Gastrocnemius medialis (tissue), 4 donors: ENCODE measurements around the gene PTPN21. TPM values are rescaled to one million over a fixed set of nuclear protein-coding genes. Genes with fewer than 3 reads are reported as not detected.

ENCODE experiments used
- ATAC-seq, 2 donors: fragments of 150-250 bp; one replicate each; pipeline ENCODE4 v1.9.1; 2016
- DNase-seq, 2 donors: peaks; one replicate each; pipeline ENCODE4 v3.0.0-alpha.2; 2019
- H3K27ac ChIP-seq, 4 donors: fragments of 200-600 bp; sonication (generic); 1 replicate in 1 of 4; 2 replicates in 3 of 4; pipeline ENCODE4 v1.5.1; 2016 to 2018; ENCODE audit warnings: mild to moderate bottlenecking in 2 of 4, moderate library complexity in 1 of 4
- H3K27me3 ChIP-seq, 3 donors: fragments of 200-600 bp; sonication (generic) in 2 of 3; 1 replicate in 1 of 3; 2 replicates in 2 of 3; pipeline versions ENCODE4 v1.5.1 to v1.6.0; 2016 to 2019; ENCODE audit warnings: mild to moderate bottlenecking in 1 of 3, moderate library complexity in 1 of 3
- H3K36me3 ChIP-seq, 2 donors: fragments of 200-600 bp; sonication (generic) in 1 of 2; one replicate each; pipeline ENCODE4 v1.5.1; 2017 to 2018
- H3K4me1 ChIP-seq, 2 donors: fragments of 200-600 bp; sonication (generic) in 1 of 2; one replicate each; pipeline ENCODE4 v1.5.1; 2016 to 2017; ENCODE audit warnings: mild to moderate bottlenecking in 2 of 2
- H3K4me3 ChIP-seq, 4 donors: fragments of 200-600 bp; sonication (generic) in 3 of 4; 1 replicate in 1 of 4; 2 replicates in 3 of 4; pipeline ENCODE4 v1.5.1; 2016 to 2019; ENCODE audit warnings: mild to moderate bottlenecking in 2 of 4
- H3K9me3 ChIP-seq, 3 donors: fragments of 200-600 bp; sonication (generic) in 2 of 3; 1 replicate in 1 of 3; 2 replicates in 2 of 3; pipeline ENCODE4 v1.5.1; 2016 to 2019
- CTCF ChIP-seq, 5 experiments: fragments of 450-650 bp in 3 of 5; fragments of 200-600 bp in 2 of 5; sonication (generic) in 2 of 5; IDR thresholded peaks in 4 of 5; conservative IDR thresholded peaks in 1 of 5; 1 replicate in 4 of 5; 2 replicates in 1 of 5; pipeline ENCODE4 v1.5.1; 2016 to 2019; ENCODE audit warnings: antibody characterized with exemption in 5 of 5, mild to moderate bottlenecking in 3 of 5, moderate library complexity in 3 of 5
- POLR2A ChIP-seq, 2 donors: fragments of 450-650 bp; IDR thresholded peaks; one replicate each; pipeline ENCODE4 v1.6.1; 2017; ENCODE audit warnings: antibody characterized with exemption in 2 of 2, mild to moderate bottlenecking in 2 of 2, moderate library complexity in 2 of 2
- in situ Hi-C, 4 donors: fragments of 200-750 bp; cut with MboI; loops; one replicate each; pipeline versions ENCODE4 v1.15.0 to v1.8.0; 2017; ENCODE audit warnings: low sequenced_read_pairs in 4 of 4
- intact Hi-C: fragments of 100-400 bp; cut with DNase I; formaldehyde crosslinking; loops from one replicate; pipeline ENCODE4 v1.15.1; 2023; ENCODE audit warnings: low total_unique reads
- total RNA-seq, 4 donors: library from RNA; depleted of rRNA; stranded (reverse); fragments of >200 nt; gene quantifications; one replicate each; pipeline versions ENCODE4 v1.1.0 to v1.2.3, GENCODE V29; 2016

PTPN21 gene
- total RNA-seq, 4 donors from 2014 or later, result 5.6 to 11.1 (median 8.6) TPM

- no peak for DNase-seq
- intact Hi-C loops, result no loop called here
- Histone ChIP-seq H3K9me3 (no peaks in the 10 kb centered on the region), H3K4me3 (no peak overlapping the region), H3K27me3 (no peaks in the 10 kb centered on the region), H3K27ac (no peak overlapping the region), H3K4me1 (no peaks in the 10 kb centered on the region), H3K36me3 (peaks cover 3 to 28% of the 10 kb centered on the region in 2 donors)
- ATAC-seq, result no peak
- TF ChIP-seq POLR2A (IDR thresholded peaks at IDR 0.05) (no peak), CTCF (IDR thresholded peaks at IDR 0.05 in 4 of 5, conservative IDR thresholded peaks at IDR 0.05 in 1 of 5) (no peak)
- in situ Hi-C loops, result no loop called here
Measured at GRCh38 chr14:88417594-88417993, 137.2 kb downstream of the PTPN21 start.

Other genes starting within 250 kb of the PTPN21 start
- gene KCNK10, start 231.7 kb downstream of the PTPN21 start, total RNA-seq, result not detected
- 10 to 100 TPM in 2 of 4 donors, 1 to 10 TPM in 2; 7.2 to 11.2 (median 10.1) TPM for gene SPATA7, start 169.3 kb downstream of the PTPN21 start, total RNA-seq
- gene ZC3H14, start 8.0 kb upstream of the PTPN21 start, total RNA-seq, result 10 to 100 TPM; 34.0 to 49.5 (median 42.4) TPM
- under 1 TPM in 1 of 4 donors, not detected in 3; 0.07 TPM for gene EML5, start 237.9 kb upstream of the PTPN21 start, total RNA-seq